Upper lobe of right lung (tissue), 1 donor: ENCODE data around the gene WDR47. TPM values are rescaled to one million over a fixed set of nuclear protein-coding genes. Genes with fewer than 3 reads are reported as not detected.
A peak's percentile ranks its signal among the peaks of the same experiment; 100 is the strongest.

Experiments
- ATAC-seq: fragments of 200-7000 bp; cut with Tn5 transposase; one replicate; pipeline ENCODE4 v1.9.1; 2020; ENCODE audit warnings: mild to moderate bottlenecking, moderate library complexity
- DNase-seq: peaks from one replicate; pipeline ENCODE4 v3.0.0-alpha.2; 2020
- H3K27ac ChIP-seq: fragments of 200-600 bp; one replicate; pipeline ENCODE4 v1.8.0; 2022
- H3K27me3 ChIP-seq: fragments of 200-600 bp; one replicate; pipeline ENCODE4 v1.8.0; 2022; ENCODE audit warnings: mild to moderate bottlenecking
- H3K36me3 ChIP-seq: fragments of 200-600 bp; one replicate; pipeline ENCODE4 v1.8.0; 2022
- H3K4me1 ChIP-seq: fragments of 200-600 bp; one replicate; pipeline ENCODE4 v1.8.0; 2022
- H3K4me3 ChIP-seq: fragments of 200-600 bp; one replicate; pipeline ENCODE4 v1.8.0; 2022; ENCODE audit warnings: mild to moderate bottlenecking
- H3K9me3 ChIP-seq: fragments of 200-600 bp; one replicate; pipeline ENCODE4 v1.8.0; 2022
- CTCF ChIP-seq: fragments of 200-600 bp; IDR thresholded peaks from one replicate; pipeline ENCODE4 v1.8.0; 2022; ENCODE audit warnings: antibody characterized with exemption
- intact Hi-C: fragments of 100-400 bp; cut with DNase I; formaldehyde crosslinking; loops from one replicate; pipeline ENCODE4 v1.11.0; 2022
- total RNA-seq: library from RNA; stranded (reverse); fragmentation: NEBNext Ultra II Directional; extraction: Animal tissue kit (Norgen Biotek cat#: 25700); gene quantifications from one replicate; pipeline ENCODE4 v1.2.1, GENCODE V29; 2021
- donor health status: DM: no; HTN: yes; CAD: no; lungs with severe emphysema.

Gene WDR47
- total RNA-seq, 1 donor from 2014 or later: 14.7 TPM

GRCh38 chr1:109048335-109048734 is 6.4 kb upstream of the WDR47 start:
- no peaks in the 10 kb centered on the region for H3K36me3 ChIP-seq
- intact Hi-C loops: no loop called here
- DNase-seq: no peak
- no peak overlapping the region for H3K27ac ChIP-seq
- ATAC-seq: no peak
- no peaks in the 10 kb centered on the region for H3K4me1 ChIP-seq
- no peak overlapping the region for H3K4me3 ChIP-seq
- H3K27me3 ChIP-seq: no peaks in the 10 kb centered on the region
- TF ChIP-seq CTCF: no peak
- H3K9me3 ChIP-seq: no peaks in the 10 kb centered on the region

- no peak for TF ChIP-seq CTCF
- no peaks in the 10 kb centered on the region for H3K27me3 ChIP-seq
- intact Hi-C loops: no loop called here
- ATAC-seq (no peak), DNase-seq (no peak)
- no peak overlapping the region for H3K27ac ChIP-seq
- H3K9me3 ChIP-seq: no peaks in the 10 kb centered on the region
- H3K36me3 ChIP-seq: no peaks in the 10 kb centered on the region
- no peaks in the 10 kb centered on the region for H3K4me1 ChIP-seq
- H3K4me3 ChIP-seq: no peak overlapping the region
Observed at GRCh38 chr1:109047339-109047738, 5.4 kb upstream of the WDR47 start.

- intact Hi-C loops: no loop called here
- no peak for ATAC-seq
- Histone ChIP-seq H3K9me3 (no peaks in the 10 kb centered on the region), H3K4me1 (no peaks in the 10 kb centered on the region), H3K27me3 (no peaks in the 10 kb centered on the region), H3K27ac (no peak overlapping the region), H3K4me3 (no peak overlapping the region), H3K36me3 (no peaks in the 10 kb centered on the region)
- DNase-seq: no peak
- no peak for TF ChIP-seq CTCF
Observed at GRCh38 chr1:109046671-109047070, 4.8 kb upstream of the WDR47 start.

GRCh38 chr1:109045595-109045994 is 3.7 kb upstream of the WDR47 start:
- Histone ChIP-seq H3K4me3 (no peak overlapping the region), H3K27ac (no peak overlapping the region), H3K9me3 (no peaks in the 10 kb centered on the region), H3K36me3 (no peaks in the 10 kb centered on the region), H3K27me3 (no peaks in the 10 kb centered on the region), H3K4me1 (peaks cover 1% of the 10 kb centered on the region)
- no peak for TF ChIP-seq CTCF
- ATAC-seq (no peak), DNase-seq (no peak)
- intact Hi-C loops: no loop called here

GRCh38 chr1:109040989-109041620 is 797 bp downstream of the WDR47 start:
- Histone ChIP-seq H3K36me3 (no peaks in the 10 kb centered on the region), H3K4me3 (peak overlapping the region; percentile 99), H3K9me3 (no peaks in the 10 kb centered on the region), H3K4me1 (peaks cover 9% of the 10 kb centered on the region), H3K27me3 (no peaks in the 10 kb centered on the region), H3K27ac (peak overlapping the region; percentile 86)
- ATAC-seq (peak; percentile 14), DNase-seq (no peak)
- intact Hi-C loops: no loop called here
- TF ChIP-seq CTCF: no peak

GRCh38 chr1:109040627-109040988 is 1.3 kb downstream of the WDR47 start:
- no peak for ATAC-seq
- intact Hi-C loops: no loop called here
- H3K27me3 ChIP-seq: no peaks in the 10 kb centered on the region

More at GRCh38 chr1:109040627-109040988, 1.3 kb downstream of the WDR47 start:
- peaks cover 9% of the 10 kb centered on the region for H3K4me1 ChIP-seq
- no peaks in the 10 kb centered on the region for H3K36me3 ChIP-seq
- H3K27ac ChIP-seq: peak overlapping the region; percentile 86
- no peak for DNase-seq
- TF ChIP-seq CTCF: no peak
- H3K9me3 ChIP-seq: no peaks in the 10 kb centered on the region
- H3K4me3 ChIP-seq: peak overlapping the region; percentile 99
